Lower leg skin (tissue), 4 donors: ENCODE measurements around the gene MPV17L. TPM values are rescaled to one million over a fixed set of nuclear protein-coding genes. Genes with fewer than 3 reads are reported as not detected.
"Not testable (repeated sequence)": the region's sequence is repeated elsewhere in the genome, so short reads cannot be mapped to it uniquely, and the experiment has no call there.

Source experiments
- DNase-seq, 2 donors: peaks; one replicate each; pipeline ENCODE4 v3.0.0-alpha.2; 2019; ENCODE audit warnings: low spot score in 2 of 2
- H3K4me3 ChIP-seq: fragments of 200-600 bp; sonication (generic); 2 replicates; pipeline ENCODE4 v1.5.1; 2017; ENCODE audit warnings: mild to moderate bottlenecking, low read depth; ENCODE audit not compliant: poor library complexity, severe bottlenecking
- CTCF ChIP-seq, 3 donors: fragments of 450-650 bp; IDR thresholded peaks; one replicate each; pipeline ENCODE4 v1.5.1; 2016; ENCODE audit warnings: antibody characterized with exemption in 3 of 3, mild to moderate bottlenecking in 3 of 3, moderate library complexity in 2 of 3
- POLR2A ChIP-seq, 2 donors: fragments of 450-650 bp; IDR thresholded peaks; one replicate each; pipeline ENCODE4 v1.6.1; 2016 to 2017; ENCODE audit warnings: antibody characterized with exemption in 2 of 2, mild to moderate bottlenecking in 1 of 2, moderate library complexity in 1 of 2
- WGBS, 2 donors: methylation state at CpG; one replicate each; pipeline ENCODE4 v1.1.5; 2018; 5-methylcytosine and 5-hydroxymethylcytosine counted together
- intact Hi-C: fragments of 100-400 bp; cut with DNase I; formaldehyde crosslinking; loops from one replicate; pipeline ENCODE4 v1.15.0; 2023; ENCODE audit warnings: low total_unique reads
- total RNA-seq, 4 donors: library from RNA; depleted of rRNA; stranded (reverse); fragments of >200 nt; gene quantifications; one replicate each; pipeline ENCODE4 v1.1.0, GENCODE V29; 2016

MPV17L gene
- total RNA-seq, 4 donors from 2014 or later: 1.9 to 15.4 (median 9.2) TPM

DNA sequence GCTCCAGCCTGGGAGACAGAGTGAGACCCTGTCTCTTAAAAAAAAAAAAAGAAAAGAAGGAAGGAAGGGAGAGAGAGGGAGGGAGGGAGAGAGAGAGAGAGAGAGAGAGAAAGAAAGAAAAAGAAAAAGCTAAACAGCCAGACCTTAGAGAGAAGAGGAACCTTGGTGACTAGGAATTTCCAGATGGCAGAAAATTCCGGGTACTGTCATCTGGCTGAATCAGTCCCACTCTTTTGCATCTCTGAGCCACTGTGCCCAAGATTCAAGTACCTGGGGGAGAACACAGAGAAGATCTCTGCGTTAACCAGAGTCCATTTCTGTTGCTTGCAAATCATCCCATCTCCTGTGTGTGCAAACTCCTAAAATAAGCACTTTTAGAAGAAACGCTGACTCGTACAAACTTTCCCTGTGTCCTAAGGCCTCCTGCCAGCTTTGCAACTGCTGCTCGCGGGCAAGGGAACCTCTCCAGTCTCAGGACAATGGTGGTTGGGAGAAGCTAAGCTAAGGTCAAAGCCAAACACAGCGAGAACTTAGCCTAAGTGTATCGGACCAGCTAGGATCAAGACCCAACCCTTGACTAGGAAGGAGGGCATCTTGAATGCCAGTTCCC is 56.8 kb downstream of the MPV17L start:
- no peak for DNase-seq
- H3K4me3 ChIP-seq: no peak overlapping the region
- 62 to 69% methylated on average over 8 of the region's 8 CpGs for whole genome bisulfite sequencing, 2 donors
- intact Hi-C loops: no loop called here
- TF ChIP-seq POLR2A (IDR thresholded peaks at IDR 0.05) (no peak), CTCF (IDR thresholded peaks at IDR 0.05) (no peak)

DNA sequence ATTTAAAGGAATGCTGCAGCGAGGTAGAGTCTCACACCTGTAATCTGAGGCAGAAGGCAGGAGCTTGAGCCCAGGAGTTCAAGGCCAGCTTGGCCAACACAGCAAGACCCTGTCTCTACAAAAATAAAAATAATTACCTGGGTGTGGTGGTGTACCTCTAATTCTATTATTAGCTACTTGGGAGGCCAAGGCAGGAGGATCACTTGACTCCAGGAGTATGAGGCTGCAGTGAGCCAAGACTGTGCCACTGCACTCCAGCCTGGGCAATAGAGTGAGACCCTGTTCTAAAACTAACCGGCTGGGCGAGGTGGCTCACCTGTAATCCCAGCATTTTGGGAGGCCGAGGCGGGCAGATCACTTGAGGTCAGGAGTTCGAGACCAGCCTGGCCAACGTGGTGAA is 57.7 kb downstream of the MPV17L start:
- intact Hi-C loops, H3K4me3 ChIP-seq, DNase-seq: not testable (repeated sequence)
- 88 to 90% methylated on average over 7 of the region's 7 CpGs for WGBS, 2 donors

DNA sequence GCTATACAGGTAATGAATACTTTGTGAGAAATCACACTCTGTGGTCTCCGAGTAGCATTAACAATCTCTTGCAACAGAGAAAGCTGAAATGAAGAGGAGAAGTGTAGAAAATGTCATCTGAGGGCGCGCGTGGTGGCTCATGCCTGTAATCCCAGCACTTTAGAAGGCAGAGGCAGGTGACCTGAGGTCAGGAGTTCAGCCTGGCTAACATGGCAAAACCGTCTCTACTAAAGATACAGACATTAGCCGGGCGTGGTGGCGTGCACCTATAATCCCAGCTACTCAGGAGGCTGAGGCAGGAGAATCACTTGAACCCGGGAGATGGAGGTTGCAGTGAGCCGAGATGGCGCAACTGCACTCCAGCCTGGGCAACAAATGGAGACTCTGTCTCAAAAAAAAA is 59.4 kb downstream of the MPV17L start:
- DNase-seq, intact Hi-C loops, H3K4me3 ChIP-seq: not testable (repeated sequence)
- 94 to 96% methylated on average over 11 of the region's 11 CpGs for WGBS, 2 donors

- no peak overlapping the region for H3K4me3 ChIP-seq
- intact Hi-C loops: no loop called here
- WGBS, 2 donors: 92 to 95% methylated on average over 3 of the region's 3 CpGs
- TF ChIP-seq POLR2A (IDR thresholded peaks at IDR 0.05): no peak
- no peak for TF ChIP-seq CTCF (IDR thresholded peaks at IDR 0.05)
- DNase-seq: no peak
Measured at GRCh38 chr16:15457400-15457799, 61.8 kb downstream of the MPV17L start.

DNA sequence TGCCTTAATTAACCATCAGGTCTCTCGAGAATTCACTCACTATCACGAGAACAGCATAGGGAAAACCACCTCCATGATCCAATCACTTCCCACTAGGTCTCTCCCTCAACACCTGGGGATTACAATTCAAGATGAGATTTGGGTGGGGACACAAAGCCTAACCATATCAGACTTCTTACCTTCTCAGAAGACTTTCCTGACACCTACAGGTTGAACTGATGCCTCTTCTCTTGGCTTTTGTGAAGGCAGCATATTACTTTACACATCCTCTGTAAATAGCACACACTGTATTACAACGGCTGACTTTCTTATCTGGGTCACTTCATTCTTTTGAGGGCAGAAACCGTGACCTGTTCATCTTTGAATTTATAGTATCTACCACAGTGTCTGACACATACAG is 62.4 kb downstream of the MPV17L start:
- TF ChIP-seq POLR2A (IDR thresholded peaks at IDR 0.05): no peak
- DNase-seq: no peak
- 71 to 79% methylated on average over 4 of the region's 4 CpGs for WGBS, 2 donors
- intact Hi-C loops: no loop called here
- no peak overlapping the region for H3K4me3 ChIP-seq

DNA sequence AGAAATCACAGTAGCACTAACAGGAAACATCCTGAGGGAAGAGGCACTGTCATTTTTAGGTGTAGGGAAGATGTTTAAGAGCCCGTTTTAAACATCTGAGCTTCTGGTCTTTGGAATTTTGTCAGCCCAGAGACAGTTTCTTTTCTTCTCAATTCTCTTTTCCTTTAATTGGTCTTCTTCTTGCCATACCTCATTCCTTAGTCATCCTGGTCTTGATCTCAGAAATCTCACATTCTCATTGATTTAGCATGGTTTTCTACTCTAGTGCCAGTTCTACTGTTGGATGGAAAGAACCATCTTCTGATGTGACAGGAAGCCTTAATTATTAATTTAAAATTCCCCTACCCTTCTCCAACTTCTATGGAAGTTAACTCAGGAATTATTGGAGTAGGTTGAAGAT is 64.2 kb downstream of the MPV17L start:
- H3K4me3 ChIP-seq: no peak overlapping the region
- WGBS, 2 donors: 87 to 92% methylated on average over 1 of the region's 1 CpG
- DNase-seq: no peak
- TF ChIP-seq CTCF (IDR thresholded peaks at IDR 0.05) (no peak), POLR2A (IDR thresholded peaks at IDR 0.05) (no peak)
- intact Hi-C loops: no loop called here

DNA sequence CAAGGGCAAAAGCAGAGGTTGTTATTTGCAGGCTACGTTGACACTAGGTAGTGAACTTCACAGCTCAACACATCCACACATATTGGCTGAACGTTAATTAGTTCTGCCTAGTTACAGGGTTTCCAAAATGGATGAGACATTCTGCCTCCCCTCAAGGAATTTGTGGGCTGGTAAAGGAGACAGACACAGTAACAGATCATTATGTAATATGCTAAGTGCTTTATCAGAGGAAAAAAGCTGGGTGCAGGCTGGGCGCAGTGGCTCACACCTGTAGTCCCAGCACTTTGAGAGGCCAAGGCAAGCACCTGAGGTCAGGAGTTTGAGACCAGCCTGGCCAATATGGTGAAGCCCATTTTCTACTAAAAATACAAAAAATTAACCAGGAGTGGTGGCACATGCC is 65.0 kb downstream of the MPV17L start:
- WGBS, 2 donors: 51 to 66% methylated on average over 3 of the region's 3 CpGs
- intact Hi-C loops: no loop called here

More for the DNA sequence above, 65.0 kb downstream of the MPV17L start:
- no peak for DNase-seq
- no peak for TF ChIP-seq POLR2A (IDR thresholded peaks at IDR 0.05)
- no peak for TF ChIP-seq CTCF (IDR thresholded peaks at IDR 0.05)
- H3K4me3 ChIP-seq: no peak overlapping the region
